CD4-positive, CD25-positive, alpha-beta regulatory T cell (primary cell): Measurements from ENCODE around the gene SELENOO. TPM values are rescaled to one million over a fixed set of nuclear protein-coding genes. Genes with fewer than 3 reads are reported as not detected.
A peak's percentile ranks its signal among the peaks of the same experiment; 100 is the strongest.

ENCODE experiments used
- ATAC-seq, 2 donors: fragments of 150-1000 bp; cut with Tn5 transposase; one replicate each; pipeline ENCODE4 v1.10.0; 2021; ENCODE audit warnings: low read depth in 2 of 2, moderate number of reproducible peaks in 2 of 2, moderate library complexity in 1 of 2
- DNase-seq, 3 donors: peaks; one replicate each; pipeline versions ENCODE4 v3.0.0 to v3.0.0-alpha.2; 2012 to 2022; ENCODE audit warnings: mixed read lengths in 1 of 3
- H3K27ac ChIP-seq: one replicate; pipeline ENCODE4 v1.7.0; 2013; ENCODE audit warnings: mild to moderate bottlenecking, low read length; ENCODE audit not compliant: insufficient read depth, poor library complexity, severe bottlenecking
- H3K27me3 ChIP-seq: one replicate; pipeline ENCODE4 v1.7.0; 2013; ENCODE audit warnings: low read length; ENCODE audit not compliant: control insufficient read depth, insufficient read depth
- H3K36me3 ChIP-seq: one replicate; pipeline ENCODE4 v1.7.0; 2013; ENCODE audit warnings: mild to moderate bottlenecking, low read length, moderate library complexity; ENCODE audit not compliant: control insufficient read depth, insufficient read depth
- H3K4me1 ChIP-seq: 2 replicates; pipeline ENCODE4 v1.7.0; 2013; ENCODE audit warnings: mild to moderate bottlenecking, low read length; ENCODE audit not compliant: insufficient read depth, control insufficient read depth, poor library complexity, severe bottlenecking
- H3K4me3 ChIP-seq: one replicate; pipeline ENCODE4 v1.7.0; 2013; ENCODE audit warnings: low read depth, mild to moderate bottlenecking, low read length, moderate library complexity
- H3K9me3 ChIP-seq, 2 experiments: 1 replicate in 1 of 2; 2 replicates in 1 of 2; pipeline ENCODE4 v1.7.0; 2013; ENCODE audit warnings: low read length in 2 of 2, mild to moderate bottlenecking in 1 of 2, moderate library complexity in 1 of 2; ENCODE audit not compliant: control insufficient read depth in 2 of 2
- H3K27ac Mint-ChIP-seq, 3 donors: one replicate each; pipeline ENCODE4 v1.8.0; 2020 to 2022; ENCODE audit warnings: mild to moderate bottlenecking in 3 of 3, mixed read lengths in 3 of 3, moderate library complexity in 2 of 3
- H3K27me3 Mint-ChIP-seq: one replicate; pipeline ENCODE4 v1.8.0; 2022; ENCODE audit warnings: mild to moderate bottlenecking, mixed read lengths
- H3K36me3 Mint-ChIP-seq: one replicate; pipeline ENCODE4 v1.8.0; 2020; ENCODE audit warnings: mixed read lengths
- H3K4me1 Mint-ChIP-seq, 4 donors: one replicate each; pipeline ENCODE4 v1.8.0; 2020 to 2022; ENCODE audit warnings: mixed read lengths in 4 of 4, mild to moderate bottlenecking in 1 of 4
- H3K4me3 Mint-ChIP-seq, 4 donors: one replicate each; pipeline ENCODE4 v1.8.0; 2020 to 2022; ENCODE audit warnings: mild to moderate bottlenecking in 4 of 4, mixed read lengths in 4 of 4, moderate library complexity in 3 of 4
- H3K9me3 Mint-ChIP-seq, 7 donors: one replicate each; pipeline ENCODE4 v1.8.0; 2020 to 2022; ENCODE audit warnings: mixed read lengths in 7 of 7, mild to moderate bottlenecking in 3 of 7, moderate library complexity in 2 of 7
- polyA plus RNA-seq, 4 donors: library from polyadenylated mRNA; unstranded; fragments of 300-500 nt; fragmentation: Illumina TruSeq; gene quantifications; one replicate each; pipeline ENCODE4 v1.2.3, GENCODE V29; 2021
- total RNA-seq: library from RNA; stranded (reverse); gene quantifications from one replicate; pipeline ENCODE4 v1.2.3, GENCODE V29; 2022

Gene SELENOO
- total and polyA plus RNA-seq, 5 donors from 2014 or later: 1.8 to 31.9 (median 3.5) TPM

- DNase-seq (no peak), ATAC-seq (no peak)
- Histone ChIP-seq H3K4me3 (no peak overlapping the region), H3K27ac (no peak overlapping the region), H3K36me3 (peaks cover 65% of the 10 kb centered on the region), H3K9me3 (no peaks in the 10 kb centered on the region), H3K27me3 (no peaks in the 10 kb centered on the region), H3K4me1 (no peaks in the 10 kb centered on the region)
- H3K4me3 Mint-ChIP-seq: peak overlapping the region in 1 of 4 donors; percentile 51
- H3K27me3 Mint-ChIP-seq: no peaks in the 10 kb centered on the region
- H3K9me3 Mint-ChIP-seq: no peaks in the 10 kb centered on the region
- no peaks in the 10 kb centered on the region for H3K4me1 Mint-ChIP-seq
- H3K27ac Mint-ChIP-seq: no peak overlapping the region
- H3K36me3 Mint-ChIP-seq: peaks cover 12% of the 10 kb centered on the region
These were observed 20.0 kb downstream of the SELENOO start for GRCh38 chr22:50220603-50221409.

DNA sequence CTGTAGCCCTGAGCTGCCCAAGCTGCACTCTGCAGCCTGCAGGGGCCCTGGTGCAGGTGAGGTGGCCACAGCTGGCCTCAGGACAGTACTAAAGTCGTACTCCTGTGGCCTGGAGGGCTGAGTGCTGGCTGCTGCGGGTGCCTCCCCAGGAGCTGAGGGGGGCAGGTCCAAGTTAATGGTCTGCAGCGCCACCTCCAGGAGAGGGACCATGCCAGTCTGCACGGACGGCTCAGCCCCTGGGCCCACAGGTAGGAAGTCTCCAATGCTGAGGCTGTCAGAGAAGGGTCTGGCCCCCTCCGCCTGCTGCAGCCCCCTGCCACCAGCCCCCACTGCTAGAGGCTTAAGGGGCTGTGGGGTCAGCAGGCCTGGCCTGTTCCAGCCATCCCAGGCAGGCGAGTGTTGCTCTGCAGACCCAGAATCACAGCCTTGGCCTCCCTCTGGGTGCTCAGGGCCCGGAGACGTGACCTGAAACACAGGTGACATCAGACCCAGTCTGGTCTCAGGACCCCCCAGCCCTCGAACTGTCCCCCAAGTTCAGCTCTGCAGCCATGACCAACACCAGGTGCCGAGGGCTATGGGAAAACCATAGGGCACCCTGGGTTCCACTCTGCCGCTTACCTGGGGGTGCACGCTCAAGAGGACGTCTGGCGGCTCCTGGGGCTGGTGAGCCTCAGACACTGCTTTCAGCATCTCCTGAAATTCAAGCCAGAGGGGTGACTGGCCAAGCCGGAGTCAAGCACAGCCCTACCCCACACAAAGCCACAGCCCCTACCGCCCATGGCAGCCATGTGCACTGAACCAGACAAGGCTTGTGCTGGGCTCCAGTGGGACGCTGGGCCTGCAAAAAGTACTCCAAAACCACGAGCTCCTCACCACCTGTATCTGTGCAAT lies 20.8 kb downstream of the SELENOO start:
- H3K4me3 Mint-ChIP-seq: no peak overlapping the region
- Histone ChIP-seq H3K4me1 (no peaks in the 10 kb centered on the region), H3K27ac (no peak overlapping the region), H3K36me3 (peaks cover 60% of the 10 kb centered on the region), H3K27me3 (no peaks in the 10 kb centered on the region), H3K4me3 (no peak overlapping the region), H3K9me3 (no peaks in the 10 kb centered on the region)
- H3K27me3 Mint-ChIP-seq: no peaks in the 10 kb centered on the region
- DNase-seq: no peak
- no peaks in the 10 kb centered on the region for H3K4me1 Mint-ChIP-seq
- no peak overlapping the region for H3K27ac Mint-ChIP-seq
- H3K36me3 Mint-ChIP-seq: peaks cover 8% of the 10 kb centered on the region
- ATAC-seq: no peak
- no peaks in the 10 kb centered on the region for H3K9me3 Mint-ChIP-seq

GRCh38 chr22:50222508-50222907 lies 21.7 kb downstream of the SELENOO start:
- no peaks in the 10 kb centered on the region for H3K27me3 Mint-ChIP-seq
- Histone ChIP-seq H3K9me3 (no peaks in the 10 kb centered on the region), H3K4me3 (no peak overlapping the region), H3K4me1 (no peaks in the 10 kb centered on the region), H3K27me3 (no peaks in the 10 kb centered on the region), H3K36me3 (peaks cover 56% of the 10 kb centered on the region), H3K27ac (no peak overlapping the region)
- H3K9me3 Mint-ChIP-seq: no peaks in the 10 kb centered on the region
- H3K4me3 Mint-ChIP-seq: no peak overlapping the region
- peaks cover 8% of the 10 kb centered on the region for H3K36me3 Mint-ChIP-seq
- DNase-seq (no peak), ATAC-seq (no peak)
- no peaks in the 10 kb centered on the region for H3K4me1 Mint-ChIP-seq
- no peak overlapping the region for H3K27ac Mint-ChIP-seq

DNA sequence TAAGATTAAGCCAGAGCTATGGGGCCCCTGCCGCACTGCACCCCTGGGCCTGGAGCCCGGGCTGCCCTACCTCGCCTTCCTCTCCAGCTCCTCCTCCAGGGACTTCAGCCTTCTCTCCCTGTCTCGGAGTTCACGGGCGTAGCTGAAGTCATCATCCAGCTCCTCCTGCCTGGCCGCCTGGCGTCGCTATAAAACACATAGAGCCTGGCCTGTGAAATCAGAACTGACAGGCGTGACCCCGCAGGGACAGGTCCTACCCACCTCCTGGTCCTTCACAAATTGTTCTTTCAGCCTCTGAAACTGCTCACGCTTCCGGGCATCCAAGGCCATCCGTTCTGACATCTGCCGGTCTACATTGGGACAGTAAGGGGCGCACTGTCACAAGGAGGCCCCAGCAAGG lies 23.3 kb downstream of the SELENOO start:
- Histone ChIP-seq H3K27me3 (no peaks in the 10 kb centered on the region), H3K36me3 (peaks cover 66% of the 10 kb centered on the region), H3K27ac (no peak overlapping the region), H3K4me1 (no peaks in the 10 kb centered on the region), H3K4me3 (no peak overlapping the region), H3K9me3 (no peaks in the 10 kb centered on the region)
- Mint-ChIP-seq H3K4me1 (no peaks in the 10 kb centered on the region), H3K27me3 (no peaks in the 10 kb centered on the region), H3K4me3 (no peak overlapping the region), H3K36me3 (peaks cover 11% of the 10 kb centered on the region), H3K9me3 (no peaks in the 10 kb centered on the region), H3K27ac (peak overlapping the region in 1 of 3 donors; percentile 50)
- ATAC-seq (no peak), DNase-seq (no peak)

DNA sequence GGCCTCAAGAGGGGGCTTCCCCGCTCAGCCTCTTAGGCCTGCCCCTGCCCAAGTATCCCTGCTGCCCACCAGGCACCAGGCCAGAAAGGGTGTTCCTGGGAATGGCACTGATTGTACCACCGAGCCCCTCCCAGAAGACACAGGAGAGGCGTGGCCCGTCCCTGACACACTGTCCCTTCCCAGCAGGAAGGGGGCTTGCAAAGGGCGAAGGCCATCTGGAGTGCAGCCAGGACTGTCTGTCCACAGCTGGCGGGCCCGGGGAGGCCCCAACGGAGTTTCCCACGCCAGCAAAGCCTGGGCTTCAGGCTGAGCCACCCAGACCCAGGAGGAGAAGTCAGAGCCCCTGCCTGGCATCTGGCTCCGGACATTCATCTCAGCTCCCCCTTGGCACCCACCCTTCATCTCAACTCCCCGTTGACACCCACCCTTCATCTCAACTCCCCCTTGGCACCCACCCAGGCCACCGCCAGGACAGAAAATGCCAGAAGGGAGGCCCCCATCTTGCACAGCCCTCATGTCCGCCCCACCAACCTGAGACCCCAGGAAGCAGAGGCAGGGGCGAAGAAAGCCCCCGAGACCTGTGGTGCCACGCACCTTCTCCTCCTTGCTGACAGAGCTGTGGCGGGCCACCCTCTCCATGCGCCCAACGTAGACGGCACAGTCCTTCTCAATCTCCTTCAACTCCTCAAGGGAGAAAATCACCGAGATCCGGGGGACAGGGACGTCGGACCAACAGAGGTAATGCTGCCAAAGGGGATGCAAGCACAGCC lies 24.6 kb downstream of the SELENOO start:
- Histone ChIP-seq H3K27ac (no peak overlapping the region), H3K36me3 (peaks cover 70% of the 10 kb centered on the region), H3K27me3 (no peaks in the 10 kb centered on the region), H3K4me3 (no peak overlapping the region), H3K4me1 (no peaks in the 10 kb centered on the region), H3K9me3 (no peaks in the 10 kb centered on the region)
- Mint-ChIP-seq H3K36me3 (peaks cover 16% of the 10 kb centered on the region), H3K4me1 (peaks cover 0 to 3% (median 0%) of the 10 kb centered on the region in 4 donors), H3K27ac (no peak overlapping the region), H3K27me3 (no peaks in the 10 kb centered on the region), H3K4me3 (no peak overlapping the region), H3K9me3 (no peaks in the 10 kb centered on the region)
- DNase-seq: no peak
- ATAC-seq: no peak

- Mint-ChIP-seq H3K9me3 (no peaks in the 10 kb centered on the region), H3K27ac (no peak overlapping the region), H3K4me3 (no peak overlapping the region), H3K4me1 (peaks cover 0 to 3% (median 0%) of the 10 kb centered on the region in 4 donors), H3K27me3 (no peaks in the 10 kb centered on the region), H3K36me3 (peaks cover 16% of the 10 kb centered on the region)
- H3K4me3 ChIP-seq: no peak overlapping the region
- no peak overlapping the region for H3K27ac ChIP-seq
- peaks cover 61% of the 10 kb centered on the region for H3K36me3 ChIP-seq
- no peak for ATAC-seq
- DNase-seq: no peak
- H3K9me3 ChIP-seq: no peaks in the 10 kb centered on the region
- no peaks in the 10 kb centered on the region for H3K4me1 ChIP-seq
- no peaks in the 10 kb centered on the region for H3K27me3 ChIP-seq
These were observed 25.5 kb downstream of the SELENOO start for GRCh38 chr22:50226063-50226874.

DNA sequence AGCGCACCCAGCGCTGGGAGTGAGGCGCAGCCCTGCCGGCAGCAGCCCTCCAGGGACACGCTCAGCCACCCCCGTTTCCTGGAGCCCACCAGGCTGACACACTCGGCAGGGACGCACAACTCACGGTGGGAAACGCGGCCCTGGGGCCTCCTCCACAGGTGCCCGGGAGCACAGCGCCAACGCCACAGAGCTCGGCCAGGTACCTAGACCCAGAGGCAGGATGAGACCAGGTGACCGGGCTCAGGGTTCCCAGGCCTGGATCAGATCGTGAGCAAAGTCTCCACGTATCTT lies 26.0 kb downstream of the SELENOO start:
- Histone ChIP-seq H3K9me3 (no peaks in the 10 kb centered on the region), H3K27ac (no peak overlapping the region), H3K36me3 (peaks cover 57% of the 10 kb centered on the region), H3K4me3 (no peak overlapping the region), H3K4me1 (no peaks in the 10 kb centered on the region), H3K27me3 (no peaks in the 10 kb centered on the region)
- peaks cover 16% of the 10 kb centered on the region for H3K36me3 Mint-ChIP-seq
- H3K4me3 Mint-ChIP-seq: no peak overlapping the region
- H3K27me3 Mint-ChIP-seq: no peaks in the 10 kb centered on the region
- ATAC-seq: no peak
- peaks cover 0 to 3% (median 0%) of the 10 kb centered on the region in 4 donors for H3K4me1 Mint-ChIP-seq
- H3K27ac Mint-ChIP-seq: no peak overlapping the region
- DNase-seq: no peak
- H3K9me3 Mint-ChIP-seq: no peaks in the 10 kb centered on the region
